GM23338 (cell line): ENCODE data around the gene PPP6R3.

Experiments used
- CREB1 ChIP-seq: fragments of 250-450 bp; sonication (Bioruptor Pico); IDR thresholded peaks from 2 replicates; pipeline ENCODE4 v1.5.0; 2020; ENCODE audit warnings: low read depth, mild to moderate bottlenecking, moderate library complexity
- EZH2 ChIP-seq: fragments of 200-600 bp; sonication (generic); IDR thresholded peaks from one replicate; pipeline ENCODE4 v1.8.0; 2017; ENCODE audit warnings: antibody characterized with exemption, mild to moderate bottlenecking, low read depth; ENCODE audit not compliant: unreplicated experiment
- EZH2phosphoT487 ChIP-seq: fragments of 200-600 bp; sonication (generic); IDR thresholded peaks from one replicate; pipeline ENCODE4 v1.8.1; 2018; ENCODE audit warnings: antibody characterized with exemption; ENCODE audit not compliant: unreplicated experiment
- POLR2AphosphoS5 ChIP-seq: IDR thresholded peaks from 2 replicates; pipeline ENCODE4 v1.6.1; 2016; ENCODE audit warnings: antibody characterized with exemption, low read depth
- STAT1 ChIP-seq: IDR thresholded peaks from one replicate; pipeline ENCODE4 v1.6.1; 2016; ENCODE audit warnings: antibody characterized with exemption; ENCODE audit not compliant: unreplicated experiment
- ZNF331 ChIP-seq: fragments of 250-450 bp; sonication (Bioruptor Pico); IDR thresholded peaks from 2 replicates; pipeline ENCODE4 v1.5.0; 2020; ENCODE audit warnings: low read depth, mild to moderate bottlenecking, moderate library complexity
- TF ChIP-seq, protein P1 (sequence below), 2 experiments: fragments of 200-600 bp in 1 of 2; sonication (generic) in 1 of 2; conservative IDR thresholded peaks; 2 replicates each; pipeline versions ENCODE4 v1.5.1 to v1.6.1; 2016 to 2017; ENCODE audit warnings: antibody characterized with exemption in 2 of 2, low read depth in 2 of 2, mild to moderate bottlenecking in 2 of 2, moderate library complexity in 1 of 2

DNA sequence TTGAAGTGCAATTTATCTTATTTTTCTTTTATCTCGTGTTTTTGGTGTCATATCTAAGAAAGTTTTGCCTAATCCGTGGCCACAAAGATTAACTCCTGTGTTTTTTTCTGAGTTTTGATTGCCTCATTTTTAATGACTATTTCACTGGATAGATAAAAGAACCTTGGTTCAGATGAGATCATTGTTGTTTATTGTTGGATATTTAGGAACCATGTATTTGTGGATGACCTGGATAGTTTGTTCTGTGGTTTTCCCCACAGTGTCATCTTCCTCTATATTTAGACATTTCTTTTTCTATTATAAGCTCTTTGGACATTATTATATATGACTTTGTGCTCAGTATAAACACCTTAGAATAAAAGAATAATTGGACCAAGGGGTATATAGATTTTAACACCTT, 37.2 kb downstream of the PPP6R3 start:
- TF ChIP-seq, protein P1, sequence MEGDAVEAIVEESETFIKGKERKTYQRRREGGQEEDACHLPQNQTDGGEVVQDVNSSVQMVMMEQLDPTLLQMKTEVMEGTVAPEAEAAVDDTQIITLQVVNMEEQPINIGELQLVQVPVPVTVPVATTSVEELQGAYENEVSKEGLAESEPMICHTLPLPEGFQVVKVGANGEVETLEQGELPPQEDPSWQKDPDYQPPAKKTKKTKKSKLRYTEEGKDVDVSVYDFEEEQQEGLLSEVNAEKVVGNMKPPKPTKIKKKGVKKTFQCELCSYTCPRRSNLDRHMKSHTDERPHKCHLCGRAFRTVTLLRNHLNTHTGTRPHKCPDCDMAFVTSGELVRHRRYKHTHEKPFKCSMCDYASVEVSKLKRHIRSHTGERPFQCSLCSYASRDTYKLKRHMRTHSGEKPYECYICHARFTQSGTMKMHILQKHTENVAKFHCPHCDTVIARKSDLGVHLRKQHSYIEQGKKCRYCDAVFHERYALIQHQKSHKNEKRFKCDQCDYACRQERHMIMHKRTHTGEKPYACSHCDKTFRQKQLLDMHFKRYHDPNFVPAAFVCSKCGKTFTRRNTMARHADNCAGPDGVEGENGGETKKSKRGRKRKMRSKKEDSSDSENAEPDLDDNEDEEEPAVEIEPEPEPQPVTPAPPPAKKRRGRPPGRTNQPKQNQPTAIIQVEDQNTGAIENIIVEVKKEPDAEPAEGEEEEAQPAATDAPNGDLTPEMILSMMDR (conservative IDR thresholded peaks at IDR 0.05; ENCODE audit: low read depth in 2 of 2): no peak
- TF ChIP-seq ZNF331 (no peak), CREB1 (CRISPR knock-in tag) (no peak), EZH2 (no peak), POLR2AphosphoS5 (no peak), EZH2phosphoT487 (no peak), STAT1 (no peak)
